Psoas muscle (tissue), 8 donors: Measurements from ENCODE around the gene SPEG. TPM values are rescaled to one million over a fixed set of nuclear protein-coding genes. Genes with fewer than 3 reads are reported as not detected.

Experiments
- ATAC-seq, 4 donors: fragments of 200-7000 bp; cut with Tn5 transposase; one replicate each; pipeline ENCODE4 v1.9.1; 2020; ENCODE audit warnings: moderate library complexity in 3 of 4, mild to moderate bottlenecking in 2 of 4
- DNase-seq, 2 donors: peaks; one replicate each; pipeline ENCODE4 v3.0.0-alpha.2; 2020
- H3K27ac ChIP-seq: fragments of 200-600 bp; one replicate; pipeline ENCODE4 v1.8.0; 2022
- H3K27me3 ChIP-seq, 3 donors: fragments of 200-600 bp in 1 of 3; one replicate each; pipeline versions ENCODE4 v1.6.1 to v1.8.0; 2013 to 2022; ENCODE audit warnings: low read length in 2 of 3, mild to moderate bottlenecking in 2 of 3, moderate library complexity in 1 of 3; ENCODE audit not compliant: insufficient read depth in 3 of 3
- H3K36me3 ChIP-seq, 2 donors: fragments of 200-600 bp in 1 of 2; one replicate each; pipeline versions ENCODE4 v1.6.1 to v1.8.0; 2013 to 2022; ENCODE audit warnings: low read depth in 1 of 2, mild to moderate bottlenecking in 1 of 2, moderate library complexity in 1 of 2; ENCODE audit not compliant: insufficient read depth in 1 of 2
- H3K4me1 ChIP-seq: fragments of 200-600 bp; one replicate; pipeline ENCODE4 v1.8.0; 2022
- H3K4me3 ChIP-seq: fragments of 200-600 bp; one replicate; pipeline ENCODE4 v1.8.0; 2022; ENCODE audit warnings: mild to moderate bottlenecking
- H3K9me3 ChIP-seq: fragments of 200-600 bp; one replicate; pipeline ENCODE4 v1.8.0; 2022
- WGBS, 3 donors: extraction: QIAGEN DNeasy Blood & Tissue Kit; methylation state at CpG; one replicate each; pipeline versions ENCODE4 v1.1.6 to v1.1.7; 2013; 5-methylcytosine and 5-hydroxymethylcytosine counted together
- intact Hi-C, 2 donors: fragments of 100-400 bp; cut with DNase I; formaldehyde crosslinking; loops; one replicate each; pipeline versions ENCODE4 v1.11.0 to v1.14.2; 2022
- polyA plus RNA-seq, 3 donors: library from polyadenylated mRNA; stranded (reverse); fragments of 200-250 nt; gene quantifications; one replicate each; pipeline ENCODE4 v1.2.3, GENCODE V29; 2013
- total RNA-seq, 4 donors: library from RNA; stranded (reverse); fragmentation: NEBNext Ultra II Directional in 2 of 4; extraction: Animal tissue kit (Norgen Biotek cat#: 25700) in 2 of 4; gene quantifications; one replicate each; pipeline versions ENCODE4 v1.2.1 to v1.2.4, GENCODE V29; 2021 to 2023
- TF ChIP-seq, protein P1 (sequence below): fragments of 200-600 bp; IDR thresholded peaks from one replicate; pipeline ENCODE4 v1.8.0; 2022; ENCODE audit warnings: antibody characterized with exemption
- donor health status: healthy with polysubstance abuse.
- donor health status: DM: no; HTN: no; CAD: no; lungs with moderate emphysema.
- donor health status: Bipolar disorder and iron deficiency.
- donor health status: healthy.
- donor health status: DM: yes; HTN: yes; CAD: no.
- donor health status: DM: no; HTN: no; CAD: no.
- donor health status: DM: no; HTN: no; CAD: no.
- donor health status: DM: yes; HTN: yes; CAD: no.

SPEG gene
- total and polyA plus RNA-seq, 7 donors = 34.8 to 419 (median 239) TPM

DNA sequence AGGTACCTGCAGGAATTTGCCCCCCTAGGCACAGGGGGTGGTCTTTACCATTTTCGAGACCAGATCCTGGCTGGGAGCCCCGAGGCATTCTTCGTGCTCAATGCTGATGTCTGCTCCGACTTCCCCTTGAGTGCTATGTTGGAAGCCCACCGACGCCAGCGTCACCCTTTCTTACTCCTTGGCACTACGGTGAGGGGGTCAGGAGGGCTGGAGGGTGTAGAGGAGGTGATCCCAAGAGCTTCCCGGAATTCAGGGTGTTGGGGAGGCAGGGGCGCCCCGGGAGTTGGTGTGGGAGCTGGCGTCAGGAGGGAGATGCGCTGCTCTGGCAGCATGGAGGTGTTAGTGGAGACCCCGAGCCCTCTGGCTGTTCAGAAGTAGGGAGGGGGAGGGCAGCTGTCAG, 67.2 kb downstream of the SPEG start:
- Histone ChIP-seq H3K4me1 (peaks cover 24% of the 10 kb centered on the region), H3K9me3 (no peaks in the 10 kb centered on the region)
- WGBS, 3 donors = 88 to 94% (median 91%) methylated on average over 14 of the region's 14 CpGs

GRCh38 chr2:219502618-219503017, 68.0 kb downstream of the SPEG start:
- ATAC-seq = no peak
- Histone ChIP-seq H3K27ac (no peak overlapping the region), H3K4me3 (no peak overlapping the region), H3K4me1 (peaks cover 16% of the 10 kb centered on the region), H3K27me3 (no peaks in the 10 kb centered on the region), H3K9me3 (no peaks in the 10 kb centered on the region), H3K36me3 (peaks cover 0 to 48% of the 10 kb centered on the region in 2 donors)
- TF ChIP-seq, protein P1, sequence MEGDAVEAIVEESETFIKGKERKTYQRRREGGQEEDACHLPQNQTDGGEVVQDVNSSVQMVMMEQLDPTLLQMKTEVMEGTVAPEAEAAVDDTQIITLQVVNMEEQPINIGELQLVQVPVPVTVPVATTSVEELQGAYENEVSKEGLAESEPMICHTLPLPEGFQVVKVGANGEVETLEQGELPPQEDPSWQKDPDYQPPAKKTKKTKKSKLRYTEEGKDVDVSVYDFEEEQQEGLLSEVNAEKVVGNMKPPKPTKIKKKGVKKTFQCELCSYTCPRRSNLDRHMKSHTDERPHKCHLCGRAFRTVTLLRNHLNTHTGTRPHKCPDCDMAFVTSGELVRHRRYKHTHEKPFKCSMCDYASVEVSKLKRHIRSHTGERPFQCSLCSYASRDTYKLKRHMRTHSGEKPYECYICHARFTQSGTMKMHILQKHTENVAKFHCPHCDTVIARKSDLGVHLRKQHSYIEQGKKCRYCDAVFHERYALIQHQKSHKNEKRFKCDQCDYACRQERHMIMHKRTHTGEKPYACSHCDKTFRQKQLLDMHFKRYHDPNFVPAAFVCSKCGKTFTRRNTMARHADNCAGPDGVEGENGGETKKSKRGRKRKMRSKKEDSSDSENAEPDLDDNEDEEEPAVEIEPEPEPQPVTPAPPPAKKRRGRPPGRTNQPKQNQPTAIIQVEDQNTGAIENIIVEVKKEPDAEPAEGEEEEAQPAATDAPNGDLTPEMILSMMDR = no peak
- no peak for DNase-seq
- intact Hi-C loops = no loop called here

More for the DNA sequence above, 67.2 kb downstream of the SPEG start:
- TF ChIP-seq, protein P1 = no peak
- Histone ChIP-seq H3K36me3 (peaks cover 0 to 48% of the 10 kb centered on the region in 2 donors), H3K27ac (no peak overlapping the region), H3K27me3 (no peaks in the 10 kb centered on the region), H3K4me3 (no peak overlapping the region)
- no peak for ATAC-seq
- intact Hi-C loops = no loop called here
- no peak for DNase-seq

- TF ChIP-seq, protein P1 = no peak
- DNase-seq (no peak), ATAC-seq (no peak)
- H3K27me3 ChIP-seq = peaks cover 0 to 7% (median 6%) of the 10 kb centered on the region in 3 donors
- H3K4me1 ChIP-seq = no peaks in the 10 kb centered on the region
- H3K9me3 ChIP-seq = no peaks in the 10 kb centered on the region
- intact Hi-C loops = no loop called here
- H3K27ac ChIP-seq = no peak overlapping the region
- 92 to 93% (median 92%) methylated on average over 9 of the region's 9 CpGs for WGBS, 3 donors
- peaks cover 0 to 48% of the 10 kb centered on the region in 2 donors for H3K36me3 ChIP-seq
- no peak overlapping the region for H3K4me3 ChIP-seq
Observed at GRCh38 chr2:219505585-219505984, 70.9 kb downstream of the SPEG start.

- ATAC-seq = no peak
- 65 to 72% (median 72%) methylated on average over 22 to 23 of the region's 23 CpGs for WGBS, 3 donors
- TF ChIP-seq, protein P1 = no peak
- Histone ChIP-seq H3K4me1 (no peaks in the 10 kb centered on the region), H3K27me3 (peaks cover 0 to 13% (median 6%) of the 10 kb centered on the region in 3 donors), H3K27ac (no peak overlapping the region), H3K36me3 (peaks cover 0 to 47% of the 10 kb centered on the region in 2 donors), H3K4me3 (no peak overlapping the region), H3K9me3 (no peaks in the 10 kb centered on the region)
- no peak for DNase-seq
- intact Hi-C loops = no loop called here
Observed at GRCh38 chr2:219506153-219506801, 71.6 kb downstream of the SPEG start.
